ENCODE measurements around the gene BCAS1. TPM values are rescaled to one million over a fixed set of nuclear protein-coding genes. Genes with fewer than 3 reads are reported as not detected.

Gene BCAS1
- total RNA-seq, 2 donors from 2014 or later = not detected

- no peak overlapping the region for H3K27ac ChIP-seq (ENCODE audit: low read depth, low read length)
- H3K36me3 ChIP-seq (ENCODE audit: control insufficient read depth, insufficient read depth, low read length) = no peaks in the 10 kb centered on the region
- H3K9ac ChIP-seq (ENCODE audit: extremely low read depth, low read length, poor library complexity, severe bottlenecking) = no peak overlapping the region
- no peak overlapping the region for H3K4me3 ChIP-seq (ENCODE audit: low read length)
- TF ChIP-seq CTCF (conservative IDR thresholded peaks at IDR 0.05) = no peak
- peaks cover 5% of the 10 kb centered on the region for H3K27me3 Mint-ChIP-seq (ENCODE audit: insufficient read depth)
- H3K9me3 ChIP-seq (ENCODE audit: control insufficient read depth, low read length) = no peaks in the 10 kb centered on the region
- peaks cover 5% of the 10 kb centered on the region for H3K4me1 ChIP-seq (ENCODE audit: control insufficient read depth, insufficient read depth, low read length)
- H3K4me3 Mint-ChIP-seq = no peak overlapping the region
- H3K9me3 Mint-ChIP-seq = peaks cover 9% of the 10 kb centered on the region
- H3K27me3 ChIP-seq (ENCODE audit: control insufficient read depth, insufficient read depth, low read length, poor library complexity, severe bottlenecking) = no peaks in the 10 kb centered on the region
- no peaks in the 10 kb centered on the region for H3K36me3 Mint-ChIP-seq (ENCODE audit: low read depth)
- peaks cover 9% of the 10 kb centered on the region for H3K4me1 Mint-ChIP-seq
- H3K27ac Mint-ChIP-seq = no peak overlapping the region
- DNase-seq = no peak
- 72 to 75% methylated on average over 2 to 4 of the region's 4 CpGs for WGBS, 2 experiments (ENCODE audit: insufficient coverage in 1 of 2, insufficient read length in 1 of 2)
Measured at GRCh38 chr20:54112221-54112884, 42.0 kb upstream of the BCAS1 start.

GRCh38 chr20:54111460-54111859 lies 41.1 kb upstream of the BCAS1 start:
- H3K27ac ChIP-seq (ENCODE audit: low read depth, low read length) = no peak overlapping the region
- no peak overlapping the region for H3K27ac Mint-ChIP-seq
- peaks cover 16% of the 10 kb centered on the region for H3K4me1 Mint-ChIP-seq
- no peaks in the 10 kb centered on the region for H3K36me3 ChIP-seq (ENCODE audit: control insufficient read depth, insufficient read depth, low read length)
- H3K36me3 Mint-ChIP-seq (ENCODE audit: low read depth) = no peaks in the 10 kb centered on the region
- whole genome bisulfite sequencing, 2 experiments (ENCODE audit: insufficient coverage in 1 of 2, insufficient read length in 1 of 2) = 94% methylated on average over 2 of the region's 2 CpGs; no CpG with 5 or more reads in 1 of the 2 experiments
- H3K27me3 Mint-ChIP-seq (ENCODE audit: insufficient read depth) = peaks cover 5% of the 10 kb centered on the region
- no peak for DNase-seq
- no peak for TF ChIP-seq CTCF (conservative IDR thresholded peaks at IDR 0.05)
- no peak overlapping the region for H3K9ac ChIP-seq (ENCODE audit: extremely low read depth, low read length, poor library complexity, severe bottlenecking)
- no peak overlapping the region for H3K4me3 ChIP-seq (ENCODE audit: low read length)
- H3K9me3 ChIP-seq (ENCODE audit: control insufficient read depth, low read length) = no peaks in the 10 kb centered on the region
- H3K4me1 ChIP-seq (ENCODE audit: control insufficient read depth, insufficient read depth, low read length) = peaks cover 5% of the 10 kb centered on the region
- H3K27me3 ChIP-seq (ENCODE audit: control insufficient read depth, insufficient read depth, low read length, poor library complexity, severe bottlenecking) = no peaks in the 10 kb centered on the region
- no peak overlapping the region for H3K4me3 Mint-ChIP-seq
- peaks cover 9% of the 10 kb centered on the region for H3K9me3 Mint-ChIP-seq

GRCh38 chr20:54110457-54110856 lies 40.1 kb upstream of the BCAS1 start:
- Mint-ChIP-seq H3K4me3 (no peak overlapping the region), H3K27ac (no peak overlapping the region), H3K36me3 (ENCODE audit: low read depth) (no peaks in the 10 kb centered on the region), H3K9me3 (peaks cover 9% of the 10 kb centered on the region), H3K27me3 (ENCODE audit: insufficient read depth) (peaks cover 5% of the 10 kb centered on the region), H3K4me1 (peaks cover 20% of the 10 kb centered on the region)
- no peak for TF ChIP-seq CTCF (conservative IDR thresholded peaks at IDR 0.05)
- DNase-seq = no peak
- H3K27me3 ChIP-seq (ENCODE audit: control insufficient read depth, insufficient read depth, low read length, poor library complexity, severe bottlenecking) = no peaks in the 10 kb centered on the region
- no peak overlapping the region for H3K27ac ChIP-seq (ENCODE audit: low read depth, low read length)
- no peak overlapping the region for H3K4me3 ChIP-seq (ENCODE audit: low read length)
- no peaks in the 10 kb centered on the region for H3K36me3 ChIP-seq (ENCODE audit: control insufficient read depth, insufficient read depth, low read length)
- H3K4me1 ChIP-seq (ENCODE audit: control insufficient read depth, insufficient read depth, low read length) = peaks cover 5% of the 10 kb centered on the region
- H3K9ac ChIP-seq (ENCODE audit: extremely low read depth, low read length, poor library complexity, severe bottlenecking) = no peak overlapping the region
- H3K9me3 ChIP-seq (ENCODE audit: control insufficient read depth, low read length) = no peaks in the 10 kb centered on the region
- WGBS, 2 experiments (ENCODE audit: insufficient coverage in 1 of 2, insufficient read length in 1 of 2) = 89 to 90% methylated on average over 1 to 2 of the region's 3 CpGs
